Forelimb muscle (tissue), 1 donor: ENCODE measurements around the gene DNAJC3. TPM values are rescaled to one million over a fixed set of nuclear protein-coding genes. Genes with fewer than 3 reads are reported as not detected.

Source experiments
- DNase-seq: peaks from one replicate; pipeline ENCODE4 v3.0.0-alpha.2; 2013; ENCODE audit warnings: low read depth
- polyA plus RNA-seq: library from polyadenylated mRNA; unstranded; fragments of 120-200 nt; gene quantifications from one replicate; pipeline ENCODE4 v1.2.1, GENCODE V29; 2013; ENCODE audit not compliant: insufficient read length

Gene DNAJC3
- polyA plus RNA-seq, 1 donor, result 16.6 TPM

- no peak for DNase-seq
Observed at GRCh38 chr13:95841894-95842293, 165.0 kb downstream of the DNAJC3 start.

GRCh38 chr13:95842898-95843297 is 166.0 kb downstream of the DNAJC3 start:
- no peak for DNase-seq

Other genes with a start within 250 kb of the DNAJC3 start
- gene CLDN10, start 124.4 kb upstream of the DNAJC3 start, polyA plus RNA-seq, result 8.6 TPM
- 27.0 TPM for gene DZIP1, start 32.4 kb upstream of the DNAJC3 start, polyA plus RNA-seq